BLaER1 treated with 17β-estradiol and CSF1 and Interleukin-3, amounts not matched to agents 10 nM and 100 nM (cell line): ENCODE results near the gene CDKL5.

ENCODE experiments used
- H3K27ac ChIP-seq, 11 experiments: shearing (Covaris generic); formaldehyde crosslinking; 2 replicates each; pipeline ENCODE4 v1.8.1; 2022
- H3K27me3 ChIP-seq, 11 experiments: shearing (Covaris generic); formaldehyde crosslinking; 2 replicates each; pipeline ENCODE4 v1.8.1; 2022
- H3K36me3 ChIP-seq, 11 experiments: shearing (Covaris generic); formaldehyde crosslinking; 2 replicates each; pipeline ENCODE4 v1.8.1; 2022
- H3K4me1 ChIP-seq, 10 experiments: shearing (Covaris generic); formaldehyde crosslinking; 2 replicates each; pipeline ENCODE4 v1.8.1; 2022
- H3K4me2 ChIP-seq, 11 experiments: shearing (Covaris generic); formaldehyde crosslinking; 2 replicates each; pipeline ENCODE4 v1.8.1; 2022
- H3K4me3 ChIP-seq, 10 experiments: shearing (Covaris generic); formaldehyde crosslinking; 2 replicates each; pipeline ENCODE4 v1.8.1; 2022
- H3K9ac ChIP-seq, 11 experiments: shearing (Covaris generic); formaldehyde crosslinking; 2 replicates each; pipeline ENCODE4 v1.8.1; 2022
- H3K9me3 ChIP-seq, 11 experiments: shearing (Covaris generic); formaldehyde crosslinking; replicated peaks in 1 of 11; 2 replicates each; pipeline ENCODE4 v1.8.1; 2022
- H4K20me1 ChIP-seq, 11 experiments: shearing (Covaris generic); formaldehyde crosslinking; 2 replicates each; pipeline ENCODE4 v1.8.1; 2022
- Cebpa-rat ChIP-seq, 11 experiments: shearing (Covaris generic); IDR thresholded peaks; 2 replicates each; pipeline ENCODE4 v1.8.1; 2022

The CDKL5 gene

DNA sequence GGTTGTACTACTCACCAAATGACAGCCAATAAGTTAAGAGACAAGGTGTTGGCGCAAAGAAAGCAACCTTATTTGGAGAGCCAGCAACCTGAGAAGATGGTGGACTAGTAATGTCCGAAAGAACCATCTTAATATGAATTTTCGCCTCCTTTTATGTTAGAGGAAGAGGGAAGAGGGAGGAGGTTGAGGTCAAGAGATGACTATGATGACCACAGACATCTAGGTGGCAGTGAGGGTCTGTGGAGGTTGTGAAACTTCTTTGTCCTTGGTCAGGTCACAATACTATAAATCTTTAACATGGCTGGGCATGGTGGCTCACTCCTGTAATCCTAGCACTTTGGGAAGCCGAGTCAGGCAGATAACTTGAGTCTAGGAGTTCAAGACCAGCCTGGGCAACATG is 15.4 kb downstream of the CDKL5 start:
- H3K9ac ChIP-seq, result no peak overlapping the region
- no peak overlapping the region for H3K4me2 ChIP-seq
- TF ChIP-seq Cebpa-rat (IDR thresholded peaks at IDR 0.05), result no peak
- H3K4me1 ChIP-seq, result no peaks in the 10 kb centered on the region
- H3K9me3 ChIP-seq, result no peaks in the 10 kb centered on the region
- no peaks in the 10 kb centered on the region for H3K36me3 ChIP-seq
- H3K4me3 ChIP-seq, result no peak overlapping the region
- H3K27ac ChIP-seq, result no peak overlapping the region
- H3K27me3 ChIP-seq, result peaks cover 46 to 84% (median 76%) of the 10 kb centered on the region in 11 experiments; a peak in 21 of 22 replicates
- H4K20me1 ChIP-seq, result no peaks in the 10 kb centered on the region

DNA sequence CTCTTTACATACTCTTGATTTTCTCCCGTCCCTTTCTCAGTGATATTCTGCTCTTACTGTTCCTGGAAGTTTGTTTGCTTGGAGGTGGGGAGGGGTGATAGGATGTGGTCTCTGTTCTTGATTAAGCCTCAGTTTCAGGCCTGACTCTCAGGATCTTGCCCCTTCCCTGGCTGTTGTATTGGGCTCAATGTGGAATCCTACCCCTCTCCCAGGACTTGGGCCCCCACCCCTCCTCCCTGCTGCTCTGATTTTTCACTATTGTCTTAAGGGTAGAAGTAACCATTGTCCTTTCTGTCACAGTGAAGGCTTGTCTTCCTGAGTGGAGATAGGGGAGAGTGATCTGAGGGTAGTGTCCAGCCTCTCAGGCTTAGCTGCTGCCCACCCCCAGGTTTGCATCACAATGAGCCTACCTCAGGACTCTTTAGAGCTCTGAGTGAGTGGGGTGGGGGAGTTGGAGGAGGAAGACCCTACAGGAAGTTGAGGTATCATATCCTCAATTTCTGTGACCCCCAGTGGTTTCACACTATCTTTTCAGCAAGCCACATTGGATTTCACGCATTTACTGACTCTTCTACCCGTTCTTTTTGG is 16.5 kb downstream of the CDKL5 start:
- Histone ChIP-seq H3K27ac (no peak overlapping the region), H3K27me3 (peaks cover 45 to 84% (median 76%) of the 10 kb centered on the region in 11 experiments), H3K4me2 (no peak overlapping the region), H3K9me3 (no peaks in the 10 kb centered on the region), H3K4me1 (no peaks in the 10 kb centered on the region), H3K36me3 (no peaks in the 10 kb centered on the region), H3K4me3 (no peak overlapping the region), H4K20me1 (no peaks in the 10 kb centered on the region), H3K9ac (no peak overlapping the region)
- no peak for TF ChIP-seq Cebpa-rat (IDR thresholded peaks at IDR 0.05)

DNA sequence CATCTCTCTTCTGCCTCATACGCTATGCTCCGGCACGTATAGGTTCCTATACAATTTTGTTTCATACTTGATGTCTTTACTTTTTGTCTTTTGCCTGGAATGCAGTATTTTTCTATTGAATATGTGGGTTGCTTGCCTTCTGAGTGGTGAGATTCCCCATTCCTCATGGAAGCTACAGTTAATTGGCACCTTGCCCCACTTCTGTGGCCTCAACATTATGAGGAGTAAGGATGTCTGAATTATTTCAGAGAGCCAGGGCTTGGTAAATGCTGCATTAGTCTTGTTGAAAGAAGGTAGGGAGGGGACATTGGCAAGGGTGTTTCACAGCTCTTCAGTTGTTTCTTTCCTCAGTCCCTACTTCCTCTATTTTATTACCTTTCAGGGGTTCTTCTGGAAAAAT is 23.0 kb downstream of the CDKL5 start:
- no peak overlapping the region for H3K9ac ChIP-seq
- peaks cover 66 to 100% (median 98%) of the 10 kb centered on the region in 11 experiments for H3K27me3 ChIP-seq
- no peaks in the 10 kb centered on the region for H3K9me3 ChIP-seq
- H3K36me3 ChIP-seq, result no peaks in the 10 kb centered on the region
- H4K20me1 ChIP-seq, result no peaks in the 10 kb centered on the region; a peak in 1 of 22 replicates
- H3K4me1 ChIP-seq, result no peaks in the 10 kb centered on the region
- H3K4me3 ChIP-seq, result no peak overlapping the region
- H3K27ac ChIP-seq, result no peak overlapping the region
- TF ChIP-seq Cebpa-rat (IDR thresholded peaks at IDR 0.05), result no peak
- H3K4me2 ChIP-seq, result no peak overlapping the region

DNA sequence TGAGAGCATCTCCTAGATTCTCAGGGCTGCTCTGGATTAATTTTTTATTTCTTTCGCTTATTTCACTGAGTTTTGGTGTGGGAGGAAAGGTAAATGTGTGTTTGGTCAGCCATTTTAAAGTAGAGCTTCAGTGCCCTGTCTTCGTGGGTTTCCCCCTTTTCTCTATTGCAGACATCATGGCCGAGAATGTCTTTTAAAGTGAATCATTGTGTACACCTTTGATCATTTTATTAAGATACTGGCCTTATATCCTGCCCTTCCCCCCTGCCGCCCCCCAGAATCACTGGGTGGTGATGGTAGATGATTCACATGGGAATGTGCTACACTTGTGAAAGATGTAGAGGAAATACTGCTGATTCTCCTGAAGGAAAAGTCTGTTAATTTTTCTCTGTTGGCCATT is 23.8 kb downstream of the CDKL5 start:
- no peaks in the 10 kb centered on the region; a peak in 1 of 22 replicates for H4K20me1 ChIP-seq
- peaks cover 66 to 100% (median 98%) of the 10 kb centered on the region in 11 experiments for H3K27me3 ChIP-seq
- no peaks in the 10 kb centered on the region for H3K9me3 ChIP-seq
- no peak overlapping the region for H3K4me2 ChIP-seq
- TF ChIP-seq Cebpa-rat (IDR thresholded peaks at IDR 0.05), result no peak
- no peak overlapping the region for H3K27ac ChIP-seq
- no peak overlapping the region for H3K9ac ChIP-seq
- no peaks in the 10 kb centered on the region for H3K36me3 ChIP-seq
- no peak overlapping the region for H3K4me3 ChIP-seq
- no peaks in the 10 kb centered on the region for H3K4me1 ChIP-seq

DNA sequence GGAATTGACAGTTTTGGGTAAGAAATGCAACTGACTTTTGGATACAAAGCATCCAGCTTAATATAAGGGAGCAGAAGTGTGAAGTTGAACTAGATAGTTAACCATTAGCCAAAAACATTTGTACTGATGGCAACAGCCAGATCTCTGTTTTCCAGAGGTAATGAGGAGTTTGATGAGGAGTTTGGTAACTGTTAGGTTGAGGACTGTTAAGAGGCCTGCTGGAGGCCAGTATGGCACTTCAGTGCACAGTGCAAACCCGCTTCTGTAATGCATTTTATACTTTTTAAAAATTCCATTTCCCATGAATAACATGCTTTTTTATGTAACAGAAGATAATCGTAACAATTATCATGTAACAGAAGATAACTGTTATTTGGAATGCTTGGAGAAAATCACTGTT is 30.0 kb downstream of the CDKL5 start:
- H3K27me3 ChIP-seq, result peaks cover 54 to 96% (median 86%) of the 10 kb centered on the region in 11 experiments; a peak in 21 of 22 replicates

DNA sequence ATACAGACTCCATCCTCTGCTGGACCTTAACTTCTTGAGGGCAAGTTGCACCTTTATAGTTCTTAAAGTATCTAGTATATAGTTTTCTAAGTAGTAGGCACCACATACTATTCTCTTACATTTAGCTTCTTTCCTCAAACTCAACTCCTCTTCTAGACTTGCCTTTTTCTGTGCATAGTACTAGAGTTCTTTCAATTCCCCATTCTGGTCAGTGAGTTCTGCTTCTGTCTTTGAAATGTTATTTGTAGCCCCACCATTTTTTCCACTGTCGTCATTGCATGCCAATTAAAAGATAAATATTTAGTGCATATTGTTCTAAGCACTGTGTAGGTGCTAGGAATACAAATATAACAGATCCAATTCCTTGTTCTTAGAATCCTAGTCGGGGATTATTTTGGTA is 31.6 kb downstream of the CDKL5 start:
- Histone ChIP-seq H3K9me3 (no peaks in the 10 kb centered on the region), H3K4me1 (no peaks in the 10 kb centered on the region), H3K27me3 (peaks cover 49 to 97% (median 86%) of the 10 kb centered on the region in 11 experiments; a peak in 21 of 22 replicates), H3K27ac (no peak overlapping the region), H3K4me3 (no peak overlapping the region), H3K36me3 (no peaks in the 10 kb centered on the region), H3K9ac (no peak overlapping the region), H4K20me1 (no peaks in the 10 kb centered on the region), H3K4me2 (no peak overlapping the region)
- no peak for TF ChIP-seq Cebpa-rat (IDR thresholded peaks at IDR 0.05)

More for the DNA sequence above, 30.0 kb downstream of the CDKL5 start:
- H3K36me3 ChIP-seq, result no peaks in the 10 kb centered on the region
- H3K4me3 ChIP-seq, result no peak overlapping the region
- H3K27ac ChIP-seq, result no peak overlapping the region
- TF ChIP-seq Cebpa-rat (IDR thresholded peaks at IDR 0.05), result no peak
- no peaks in the 10 kb centered on the region for H3K4me1 ChIP-seq
- H3K9ac ChIP-seq, result no peak overlapping the region
- no peaks in the 10 kb centered on the region for H4K20me1 ChIP-seq
- H3K4me2 ChIP-seq, result no peak overlapping the region
- H3K9me3 ChIP-seq, result no peaks in the 10 kb centered on the region

DNA sequence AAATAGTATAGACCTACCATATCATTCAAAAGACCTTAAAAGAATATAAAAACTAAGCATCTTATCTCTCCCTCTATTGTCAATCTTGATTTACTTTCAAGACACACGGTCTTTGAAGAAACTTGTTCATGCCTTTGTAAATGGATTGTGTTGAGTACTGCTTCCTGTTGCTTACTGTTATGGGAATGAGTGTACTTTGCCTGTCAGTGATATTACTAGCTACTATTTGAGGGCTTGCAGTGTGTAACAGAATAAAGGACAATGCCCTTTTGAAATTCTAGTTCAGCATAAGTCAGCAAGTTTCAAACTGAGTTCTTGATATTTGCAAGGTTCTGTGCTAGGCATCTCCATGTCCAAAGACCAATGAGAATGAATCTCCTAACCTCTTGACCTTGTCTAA is 36.0 kb downstream of the CDKL5 start:
- Histone ChIP-seq H3K4me1 (no peaks in the 10 kb centered on the region), H3K27ac (no peak overlapping the region), H3K36me3 (no peaks in the 10 kb centered on the region), H3K4me3 (no peak overlapping the region), H3K9me3 (no peaks in the 10 kb centered on the region), H3K4me2 (no peak overlapping the region), H4K20me1 (no peaks in the 10 kb centered on the region), H3K9ac (no peak overlapping the region), H3K27me3 (peaks cover 47 to 94% (median 86%) of the 10 kb centered on the region in 11 experiments; a peak in 21 of 22 replicates)
- no peak for TF ChIP-seq Cebpa-rat (IDR thresholded peaks at IDR 0.05)

DNA sequence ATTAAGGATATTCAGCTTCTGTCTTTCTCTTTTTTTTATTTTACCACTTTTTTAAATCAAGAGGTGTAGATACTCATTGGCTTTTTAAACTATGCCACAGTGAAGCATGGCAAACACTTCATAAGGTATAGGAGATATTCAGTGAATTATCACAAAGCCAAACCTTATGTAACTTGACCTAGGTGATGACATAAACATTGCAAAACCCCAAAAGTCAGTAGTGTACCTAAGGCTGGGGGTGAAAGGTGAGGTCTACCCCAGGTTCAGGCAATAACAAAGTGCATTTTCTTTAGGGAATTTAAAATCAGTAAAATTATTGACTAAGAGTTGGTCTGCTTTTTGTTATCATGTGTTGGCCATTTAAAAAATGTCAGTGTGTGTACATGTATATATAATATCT is 39.1 kb downstream of the CDKL5 start:
- Histone ChIP-seq H3K4me1 (no peaks in the 10 kb centered on the region), H3K36me3 (no peaks in the 10 kb centered on the region), H3K9me3 (no peaks in the 10 kb centered on the region), H3K27ac (no peak overlapping the region), H4K20me1 (no peaks in the 10 kb centered on the region; a peak in 1 of 22 replicates), H3K4me2 (no peak overlapping the region), H3K9ac (no peak overlapping the region), H3K27me3 (peaks cover 43 to 95% (median 86%) of the 10 kb centered on the region in 11 experiments; a peak in 21 of 22 replicates), H3K4me3 (no peak overlapping the region)
- TF ChIP-seq Cebpa-rat (IDR thresholded peaks at IDR 0.05), result no peak

DNA sequence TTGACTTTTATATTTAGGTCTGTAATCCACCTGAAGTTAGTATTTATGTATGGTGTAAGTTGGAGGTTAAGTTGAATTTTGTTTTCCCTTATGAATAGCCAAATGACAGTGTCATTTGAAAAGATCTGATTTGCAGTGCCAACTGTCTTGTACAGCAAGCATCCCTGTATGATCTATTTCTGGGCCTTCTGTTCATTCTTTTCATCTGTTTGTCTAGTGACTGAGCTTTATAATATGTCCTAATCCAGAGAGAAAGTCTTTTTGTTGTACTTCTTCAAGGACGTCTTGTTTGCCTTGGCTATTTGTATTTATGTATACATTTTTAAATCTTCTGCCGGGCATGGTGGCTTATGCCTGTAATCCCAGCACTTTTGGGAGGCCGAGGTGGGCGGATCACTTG is 39.6 kb downstream of the CDKL5 start:
- H3K4me2 ChIP-seq, result no peak overlapping the region
- H4K20me1 ChIP-seq, result no peaks in the 10 kb centered on the region; a peak in 1 of 22 replicates
- H3K9me3 ChIP-seq, result no peaks in the 10 kb centered on the region
- TF ChIP-seq Cebpa-rat (IDR thresholded peaks at IDR 0.05), result no peak
- no peak overlapping the region for H3K4me3 ChIP-seq
- no peaks in the 10 kb centered on the region for H3K36me3 ChIP-seq
- H3K4me1 ChIP-seq, result no peaks in the 10 kb centered on the region
- H3K27ac ChIP-seq, result no peak overlapping the region
- peaks cover 43 to 96% (median 83%) of the 10 kb centered on the region in 11 experiments; a peak in 21 of 22 replicates for H3K27me3 ChIP-seq
- H3K9ac ChIP-seq, result no peak overlapping the region

DNA sequence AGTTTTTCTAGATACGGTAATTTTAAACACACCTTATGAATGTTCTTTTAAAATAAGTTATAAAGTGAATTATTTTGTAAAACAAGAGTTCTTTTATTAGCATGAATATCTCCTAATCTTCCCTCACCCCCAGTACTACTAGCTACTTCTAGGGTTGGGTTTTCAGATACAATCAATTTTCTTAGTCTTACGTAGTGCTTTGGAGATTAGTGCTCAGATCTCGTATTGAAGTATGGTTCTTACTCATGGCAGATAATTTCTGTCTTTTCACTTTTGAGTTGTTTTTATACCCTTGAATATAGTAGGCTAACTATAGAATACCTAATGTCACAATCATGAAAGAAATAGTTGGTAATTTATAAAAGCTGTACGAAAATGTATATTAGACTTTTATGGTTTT is 43.2 kb downstream of the CDKL5 start:
- H3K4me2 ChIP-seq, result no peak overlapping the region
- H3K9ac ChIP-seq, result no peak overlapping the region
- H4K20me1 ChIP-seq, result no peaks in the 10 kb centered on the region; a peak in 3 of 22 replicates
- peaks cover 50 to 98% (median 82%) of the 10 kb centered on the region in 11 experiments; a peak in 21 of 22 replicates for H3K27me3 ChIP-seq
- H3K4me3 ChIP-seq, result no peak overlapping the region
- TF ChIP-seq Cebpa-rat (IDR thresholded peaks at IDR 0.05), result no peak
- H3K27ac ChIP-seq, result no peak overlapping the region
- no peaks in the 10 kb centered on the region for H3K4me1 ChIP-seq
- no peaks in the 10 kb centered on the region for H3K36me3 ChIP-seq
- no peaks in the 10 kb centered on the region for H3K9me3 ChIP-seq
